ENCODE measurements around the gene OR2S2. TPM values are rescaled to one million over a fixed set of nuclear protein-coding genes. Genes with fewer than 3 reads are reported as not detected.

Gene OR2S2
- total and polyA plus RNA-seq, 5 donors: not detected

- WGBS: 74% methylated on average over 3 of the region's 3 CpGs
- Histone ChIP-seq H3K4me3 (ENCODE audit: low read length) (no peak overlapping the region), H3K4me1 (ENCODE audit: control insufficient read depth, insufficient read depth, low read length) (no peaks in the 10 kb centered on the region), H3K9me3 (ENCODE audit: control insufficient read depth, low read length) (no peaks in the 10 kb centered on the region), H3K27me3 (ENCODE audit: control insufficient read depth, insufficient read depth) (no peaks in the 10 kb centered on the region), H3K27ac (ENCODE audit: low read length) (no peak overlapping the region)
- DNase-seq (no peak), ATAC-seq (no peak)
- intact Hi-C loops (cut with DNase I): no loop called here
These were observed 32.2 kb upstream of the OR2S2 start for GRCh38 chr9:35990155-35990554.

GRCh38 chr9:35984021-35984420 is 26.1 kb upstream of the OR2S2 start:
- H3K4me3 ChIP-seq (ENCODE audit: low read length): no peak overlapping the region
- H3K27me3 ChIP-seq (ENCODE audit: control insufficient read depth, insufficient read depth): no peaks in the 10 kb centered on the region
- H3K4me1 ChIP-seq (ENCODE audit: control insufficient read depth, insufficient read depth, low read length): no peaks in the 10 kb centered on the region
- H3K9me3 ChIP-seq (ENCODE audit: control insufficient read depth, low read length): no peaks in the 10 kb centered on the region
- no peak overlapping the region for H3K27ac ChIP-seq (ENCODE audit: low read length)
- DNase-seq (no peak), ATAC-seq (no peak)
- intact Hi-C loops (cut with DNase I): no loop called here
- WGBS: 51% methylated on average over 1 of the region's 1 CpG

- H3K4me3 ChIP-seq (ENCODE audit: low read length): no peak overlapping the region
- H3K9me3 ChIP-seq (ENCODE audit: control insufficient read depth, low read length): no peaks in the 10 kb centered on the region
- no peak for ATAC-seq
- no peak overlapping the region for H3K27ac ChIP-seq (ENCODE audit: low read length)
- WGBS: 15% methylated on average over 2 of the region's 2 CpGs
- no peaks in the 10 kb centered on the region for H3K4me1 ChIP-seq (ENCODE audit: control insufficient read depth, insufficient read depth, low read length)
- intact Hi-C loops (cut with DNase I): no loop called here
- no peaks in the 10 kb centered on the region for H3K27me3 ChIP-seq (ENCODE audit: control insufficient read depth, insufficient read depth)
- no peak for DNase-seq
These were observed 23.7 kb upstream of the OR2S2 start for GRCh38 chr9:35981699-35982098.

DNA sequence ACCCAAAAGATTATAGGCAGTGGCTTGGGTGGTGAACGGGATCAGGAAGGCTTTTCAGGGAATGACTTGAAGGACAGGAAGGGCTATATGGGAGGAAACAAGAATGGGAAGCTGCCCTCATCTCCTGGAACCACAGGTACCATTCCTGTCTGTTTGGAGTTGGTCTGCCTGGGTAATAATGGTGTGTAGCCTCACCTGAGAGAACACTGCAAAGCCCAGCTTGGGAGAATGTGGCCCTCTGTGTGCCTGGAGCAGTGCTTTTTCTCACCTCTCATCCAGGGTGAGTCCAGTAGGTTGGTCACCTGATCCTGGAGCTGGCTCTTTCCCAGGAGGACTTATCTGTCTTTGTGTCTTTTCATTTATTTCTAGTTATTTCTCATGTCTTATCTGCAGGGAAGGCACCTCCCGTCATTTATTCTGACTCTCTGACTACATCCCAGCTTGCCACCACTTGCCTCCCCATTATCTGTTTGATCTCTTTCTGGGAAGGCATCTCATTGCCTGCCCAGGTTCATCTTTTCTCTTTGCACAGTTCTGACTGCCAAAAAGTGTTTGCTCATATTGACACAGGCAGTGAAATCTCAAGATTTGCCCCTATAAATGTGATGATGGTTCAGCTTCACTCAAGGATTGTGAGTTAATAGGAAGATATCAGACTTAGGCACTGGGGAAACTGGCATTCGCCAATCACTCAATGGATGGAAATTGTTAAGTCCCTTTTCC is 22.5 kb upstream of the OR2S2 start:
- Histone ChIP-seq H3K4me1 (ENCODE audit: control insufficient read depth, insufficient read depth, low read length) (no peaks in the 10 kb centered on the region), H3K27me3 (ENCODE audit: control insufficient read depth, insufficient read depth) (no peaks in the 10 kb centered on the region), H3K9me3 (ENCODE audit: control insufficient read depth, low read length) (no peaks in the 10 kb centered on the region), H3K4me3 (ENCODE audit: low read length) (no peak overlapping the region), H3K27ac (ENCODE audit: low read length) (no peak overlapping the region)
- intact Hi-C loops (cut with DNase I): no loop called here
- ATAC-seq (no peak), DNase-seq (no peak)
- WGBS: 78% methylated on average over 3 of the region's 3 CpGs

- DNase-seq (no peak), ATAC-seq (no peak)
- no peaks in the 10 kb centered on the region for H3K9me3 ChIP-seq (ENCODE audit: control insufficient read depth, low read length)
- intact Hi-C loops (cut with DNase I): no loop called here
- H3K27ac ChIP-seq (ENCODE audit: low read length): no peak overlapping the region
- no peaks in the 10 kb centered on the region for H3K4me1 ChIP-seq (ENCODE audit: control insufficient read depth, insufficient read depth, low read length)
- H3K4me3 ChIP-seq (ENCODE audit: low read length): no peak overlapping the region
- 87% methylated on average over 6 of the region's 6 CpGs for WGBS
- no peaks in the 10 kb centered on the region for H3K27me3 ChIP-seq (ENCODE audit: control insufficient read depth, insufficient read depth)
These were observed 20.8 kb upstream of the OR2S2 start for GRCh38 chr9:35978792-35979191.

DNA sequence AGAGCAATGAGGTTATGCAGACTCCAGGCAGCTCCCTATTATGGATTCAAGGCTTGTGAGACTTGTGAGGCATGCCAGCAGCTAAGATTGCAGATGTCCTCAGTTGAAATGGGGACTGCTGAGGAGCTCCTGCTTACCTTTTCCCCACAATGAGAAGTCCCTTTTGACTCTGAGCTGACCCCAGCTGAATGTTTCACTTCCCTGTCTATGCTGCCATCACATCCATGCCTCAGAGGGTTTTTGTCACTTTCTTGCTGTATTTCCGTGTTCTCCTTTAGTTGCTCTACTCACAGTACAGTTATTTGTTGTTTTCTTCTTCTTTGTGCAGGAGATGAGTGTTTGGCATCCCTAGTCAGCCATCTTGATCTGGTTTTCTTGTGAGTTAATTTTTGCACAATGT is 18.8 kb upstream of the OR2S2 start:
- no peak overlapping the region for H3K4me3 ChIP-seq (ENCODE audit: low read length)
- no peaks in the 10 kb centered on the region for H3K27me3 ChIP-seq (ENCODE audit: control insufficient read depth, insufficient read depth)
- WGBS: 80% methylated on average over 1 of the region's 1 CpG
- H3K4me1 ChIP-seq (ENCODE audit: control insufficient read depth, insufficient read depth, low read length): no peaks in the 10 kb centered on the region
- H3K27ac ChIP-seq (ENCODE audit: low read length): no peak overlapping the region
- no peaks in the 10 kb centered on the region for H3K9me3 ChIP-seq (ENCODE audit: control insufficient read depth, low read length)
- ATAC-seq (no peak), DNase-seq (no peak)
- intact Hi-C loops (cut with DNase I): no loop called here

DNA sequence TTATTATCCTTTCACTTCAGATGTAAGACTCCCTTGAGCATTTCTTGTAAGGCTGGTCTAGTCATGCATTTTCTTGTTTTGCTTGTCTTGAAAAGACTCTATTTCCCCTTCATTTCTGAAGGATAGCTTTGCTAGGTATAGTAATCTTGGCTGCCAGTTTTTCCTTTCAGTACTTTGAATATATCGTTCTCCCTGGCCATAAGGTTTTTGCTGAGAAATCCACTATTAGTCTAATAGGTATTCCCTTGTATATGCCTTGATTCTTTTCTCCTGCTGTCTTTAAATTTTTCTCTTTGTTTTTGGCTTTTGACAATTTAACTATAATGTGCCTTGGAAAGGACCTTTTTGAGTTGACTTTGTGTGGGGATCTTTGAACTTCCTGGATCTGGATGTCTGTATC is 16.8 kb upstream of the OR2S2 start:
- Histone ChIP-seq H3K9me3 (ENCODE audit: control insufficient read depth, low read length) (no peaks in the 10 kb centered on the region), H3K4me3 (ENCODE audit: low read length) (no peak overlapping the region), H3K27me3 (ENCODE audit: control insufficient read depth, insufficient read depth) (no peaks in the 10 kb centered on the region), H3K27ac (ENCODE audit: low read length) (no peak overlapping the region), H3K4me1 (ENCODE audit: control insufficient read depth, insufficient read depth, low read length) (no peaks in the 10 kb centered on the region)
- DNase-seq (no peak), ATAC-seq (no peak)
- intact Hi-C loops (cut with DNase I): no loop called here
- WGBS: 100% methylated on average over 1 of the region's 1 CpG

GRCh38 chr9:35972093-35972492 is 14.1 kb upstream of the OR2S2 start:
- Histone ChIP-seq H3K4me3 (ENCODE audit: low read length) (peak overlapping the region; percentile 47), H3K27me3 (ENCODE audit: control insufficient read depth, insufficient read depth) (no peaks in the 10 kb centered on the region), H3K4me1 (ENCODE audit: control insufficient read depth, insufficient read depth, low read length) (no peaks in the 10 kb centered on the region), H3K27ac (ENCODE audit: low read length) (no peak overlapping the region), H3K9me3 (ENCODE audit: control insufficient read depth, low read length) (no peaks in the 10 kb centered on the region)
- intact Hi-C loops (cut with DNase I): no loop called here
- peak; percentile 56 to 80 for ATAC-seq
- DNase-seq: peak in 2 of 3 donors; percentile 64
- 23% methylated on average over 35 of the region's 35 CpGs for WGBS

- no peaks in the 10 kb centered on the region for H3K4me1 ChIP-seq (ENCODE audit: control insufficient read depth, insufficient read depth, low read length)
- H3K4me3 ChIP-seq (ENCODE audit: low read length): no peak overlapping the region
- DNase-seq (no peak), ATAC-seq (no peak)
- H3K27me3 ChIP-seq (ENCODE audit: control insufficient read depth, insufficient read depth): no peaks in the 10 kb centered on the region
- intact Hi-C loops (cut with DNase I): no loop called here
- WGBS: 60% methylated on average over 2 of the region's 2 CpGs
- H3K9me3 ChIP-seq (ENCODE audit: control insufficient read depth, low read length): no peaks in the 10 kb centered on the region
- no peak overlapping the region for H3K27ac ChIP-seq (ENCODE audit: low read length)
These were observed 9.1 kb upstream of the OR2S2 start for GRCh38 chr9:35967042-35967441.

DNA sequence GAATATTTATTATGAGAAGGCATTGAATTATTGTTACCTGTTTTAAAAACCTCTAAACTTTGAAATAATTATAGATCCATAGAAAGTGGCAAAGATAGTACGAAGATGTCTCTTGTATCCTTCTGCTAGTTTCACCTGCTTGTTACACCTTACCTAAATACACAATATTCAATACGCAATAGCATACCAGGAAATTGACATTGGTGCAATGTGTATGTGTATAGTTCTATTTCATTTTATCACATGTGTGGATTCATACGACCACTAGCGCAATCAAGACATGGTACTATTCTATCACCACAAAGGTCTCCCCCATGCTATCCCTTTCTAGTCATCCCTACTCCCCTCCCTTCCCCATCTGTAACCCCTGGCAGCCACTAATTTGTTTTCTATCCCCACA is 8.5 kb upstream of the OR2S2 start:
- WGBS: 86% methylated on average over 4 of the region's 4 CpGs
- H3K27me3 ChIP-seq (ENCODE audit: control insufficient read depth, insufficient read depth): no peaks in the 10 kb centered on the region
- no peak overlapping the region for H3K27ac ChIP-seq (ENCODE audit: low read length)
- DNase-seq: no peak
- H3K4me1 ChIP-seq (ENCODE audit: control insufficient read depth, insufficient read depth, low read length): no peaks in the 10 kb centered on the region
- no peak for ATAC-seq
- no peak overlapping the region for H3K4me3 ChIP-seq (ENCODE audit: low read length)
- intact Hi-C loops (cut with DNase I): no loop called here
- H3K9me3 ChIP-seq (ENCODE audit: control insufficient read depth, low read length): no peaks in the 10 kb centered on the region

- no peaks in the 10 kb centered on the region for H3K4me1 ChIP-seq (ENCODE audit: control insufficient read depth, insufficient read depth, low read length)
- no peak overlapping the region for H3K27ac ChIP-seq (ENCODE audit: low read length)
- WGBS: 89% methylated on average over 6 of the region's 6 CpGs
- H3K27me3 ChIP-seq (ENCODE audit: control insufficient read depth, insufficient read depth): no peaks in the 10 kb centered on the region
- DNase-seq (no peak), ATAC-seq (no peak)
- H3K4me3 ChIP-seq (ENCODE audit: low read length): no peak overlapping the region
- intact Hi-C loops (cut with DNase I): no loop called here
- no peaks in the 10 kb centered on the region for H3K9me3 ChIP-seq (ENCODE audit: control insufficient read depth, low read length)
These were observed 7.1 kb upstream of the OR2S2 start for GRCh38 chr9:35965011-35965410.
